K562 (cell line): ENCODE data around the gene CLCN5. TPM values are rescaled to one million over a fixed set of nuclear protein-coding genes. Genes with fewer than 3 reads are reported as not detected.
A peak's percentile ranks its signal among the peaks of the same experiment; 100 is the strongest.

ENCODE experiments used
- FOS ChIP-seq: IDR thresholded peaks from 3 replicates; pipeline ENCODE4 v1.6.1; 2011; ENCODE audit not compliant: insufficient read length; ENCODE audit errors: extremely low read depth
- HDAC3 ChIP-seq: fragments of 450-650 bp; IDR thresholded peaks from 2 replicates; pipeline ENCODE4 v1.6.1; 2018; ENCODE audit warnings: borderline replicate concordance, mild to moderate bottlenecking, moderate library complexity; ENCODE audit not compliant: partially characterized antibody
- ILK ChIP-seq: fragments of 450-650 bp; IDR thresholded peaks from 2 replicates; pipeline ENCODE4 v1.6.1; 2016; ENCODE audit warnings: missing genetic modification characterization, low read depth, mild to moderate bottlenecking, missing compliant biosample characterization, moderate library complexity, borderline replicate concordance
- KDM4B ChIP-seq, 2 experiments: fragments of 450-650 bp in 1 of 2; sonication (generic) in 1 of 2; IDR thresholded peaks; 2 replicates each; pipeline ENCODE4 v1.6.1; 2016 to 2017; ENCODE audit warnings: borderline replicate concordance in 2 of 2, antibody characterized with exemption in 1 of 2, low read depth in 1 of 2, mild to moderate bottlenecking in 1 of 2
- MAFF ChIP-seq: IDR thresholded peaks from 2 replicates; pipeline ENCODE4 v1.6.1; 2012; ENCODE audit warnings: low read length, improper control_type of control experiment
- MITF ChIP-seq: IDR thresholded peaks from 2 replicates; pipeline ENCODE4 v1.6.1; 2014; ENCODE audit warnings: antibody characterized with exemption
- NR0B1 ChIP-seq: fragments of 450-650 bp; IDR thresholded peaks from one replicate; pipeline ENCODE4 v1.6.1; 2018; ENCODE audit warnings: mild to moderate bottlenecking, moderate library complexity; ENCODE audit not compliant: partially characterized antibody
- PRMT5 ChIP-seq: sonication (generic); formaldehyde crosslinking; IDR thresholded peaks from 2 replicates; pipeline ENCODE4 v1.5.0; 2020; ENCODE audit warnings: missing genetic modification reagents
- PURB ChIP-seq: sonication (generic); formaldehyde crosslinking; IDR thresholded peaks from 2 replicates; pipeline ENCODE4 v1.9.0; 2021; ENCODE audit warnings: low read depth, mild to moderate bottlenecking, missing genetic modification reagents
- SMAD1 ChIP-seq: fragments of 150-350 bp; IDR thresholded peaks from 2 replicates; pipeline ENCODE4 v1.6.1; 2014; ENCODE audit warnings: low read length, low read depth; ENCODE audit not compliant: partially characterized antibody
- SMARCC2 ChIP-seq: fragments of 450-650 bp; IDR thresholded peaks from 2 replicates; pipeline ENCODE4 v1.6.1; 2017; ENCODE audit warnings: antibody characterized with exemption, moderate library complexity, mild to moderate bottlenecking, low read depth
- THRB ChIP-seq: fragments of 450-650 bp; formaldehyde crosslinking; conservative IDR thresholded peaks from 2 replicates; pipeline ENCODE4 v1.4.0; 2022; ENCODE audit warnings: mild to moderate bottlenecking, missing genetic modification characterization
- ZNF184 ChIP-seq: sonication (generic); formaldehyde crosslinking; IDR thresholded peaks from 2 replicates; pipeline ENCODE4 v1.5.0; 2020; ENCODE audit warnings: missing genetic modification reagents
- ZNF407 ChIP-seq: fragments of 450-650 bp; IDR thresholded peaks from 2 replicates; pipeline ENCODE4 v1.6.1; 2016; ENCODE audit warnings: low read depth
- polyA plus RNA-seq, 8 experiments: library from polyadenylated mRNA; depleted of rRNA in 4 of 8; stranded (reverse) in 5 of 8; unstranded in 3 of 8; fragments of >200 nt; fragmentation: Nextera tagmentation in 2 of 8; fragmentation: Illumina TruSeq in 1 of 8; extraction: Ambion mirVana in 2 of 8; extraction: Trizol in 1 of 8; gene quantifications; 2 replicates each; pipeline versions ENCODE4 v1.2.1 to v1.2.3, GENCODE V29; 2011 to 2014; ENCODE audit warnings: inconsistent platforms in 1 of 8, missing spikeins in 1 of 8
- total RNA-seq, 7 experiments: library from RNA; depleted of rRNA in 6 of 7; stranded (reverse); fragments of >200 nt in 6 of 7; fragmentation: Illumina TruSeq in 2 of 7; extraction: Trizol in 2 of 7; gene quantifications; 2 replicates each; pipeline versions ENCODE4 v1.2.1 to v1.2.3, GENCODE V29; 2011 to 2021; ENCODE audit warnings: low replicate concordance in 1 of 7

Gene CLCN5
- total and polyA plus RNA-seq, 9 of the 15 experiments (the other 6 are each of a cell fraction or from before 2014, with no cell fraction given): 0.94 to 11.8 (median 7.1) TPM

GRCh38 chrX:49922291-49923241 lies at the start of gene CLCN5 (continued):
- TF ChIP-seq ZNF407 (no peak), FOS (no peak), MAFF (no peak), THRB (no peak), HDAC3 (no peak), PURB (CRISPR knock-in tag) (no peak), MITF (peak; percentile 41; the same call in 1 of the 2 replicates), SMAD1 (no peak), KDM4B (IDR thresholded peaks at IDR 0.05; ENCODE audit: borderline replicate concordance in 2 of 2, low read depth in 1 of 2) (no peak), NR0B1 (no peak), ZNF184 (no peak), PRMT5 (CRISPR knock-in tag) (no peak), SMARCC2 (no peak), ILK (tag) (no peak)
